GM11168 (cell line): ENCODE data around the gene MZF1.
"Not testable (repeated sequence)": the region's sequence is repeated elsewhere in the genome, so short reads cannot be mapped to it uniquely, and the experiment has no call there.

Experiments
- in situ Hi-C: fragments of 300-500 bp; cut with MboI; formaldehyde crosslinking; loops from one replicate; pipeline ENCODE4 v1.12.0; 2022; ENCODE audit warnings: low sequenced_read_pairs; ENCODE audit not compliant: unreplicated experiment

MZF1 gene

GRCh38 chr19:58572818-58573657 is at the start of gene MZF1:
TSS of gene MZF1 (minus strand) at chr19:58573335. CDS start at chr19:58571389, 1,946 bp downstream.
- in situ Hi-C loops = no loop called here

- in situ Hi-C loops = not testable (repeated sequence)
These were observed 34.1 kb upstream of the MZF1 start for GRCh38 chr19:58607213-58607612.

- in situ Hi-C loops = not testable (repeated sequence)
These were observed 33.2 kb upstream of the MZF1 start for GRCh38 chr19:58606251-58606896.

- in situ Hi-C loops = no loop called here
These were observed 13.1 kb upstream of the MZF1 start for GRCh38 chr19:58586133-58586765.

- in situ Hi-C loops = no loop called here
These were observed 12.5 kb upstream of the MZF1 start for GRCh38 chr19:58585442-58586132.

- in situ Hi-C loops = no loop called here
These were observed 11.6 kb upstream of the MZF1 start for GRCh38 chr19:58584498-58585441.

GRCh38 chr19:58582985-58583384 is 9.8 kb upstream of the MZF1 start:
- in situ Hi-C loops = no loop called here

GRCh38 chr19:58581227-58582141 is 8.3 kb upstream of the MZF1 start:
- in situ Hi-C loops = no loop called here

- in situ Hi-C loops = no loop called here
These were observed 6.5 kb upstream of the MZF1 start for GRCh38 chr19:58579473-58580142.

GRCh38 chr19:58578012-58578925 is 5.1 kb upstream of the MZF1 start:
- in situ Hi-C loops = no loop called here

- in situ Hi-C loops = not testable (repeated sequence)
These were observed 4.4 kb upstream of the MZF1 start for GRCh38 chr19:58577581-58577980.

GRCh38 chr19:58575183-58576041 is 2.3 kb upstream of the MZF1 start:
- in situ Hi-C loops = no loop called here

GRCh38 chr19:58573658-58574164 is 576 bp upstream of the MZF1 start:
- in situ Hi-C loops = no loop called here

GRCh38 chr19:58572026-58572817 is 913 bp downstream of the MZF1 start:
- in situ Hi-C loops = no loop called here

GRCh38 chr19:58571575-58571947 is 1.6 kb downstream of the MZF1 start:
- in situ Hi-C loops = no loop called here
